Ovary (tissue), 9 donors: Measurements from ENCODE around the gene AKAP9. TPM values are rescaled to one million over a fixed set of nuclear protein-coding genes. Genes with fewer than 3 reads are reported as not detected.
"Not testable (repeated sequence)": the region's sequence is repeated elsewhere in the genome, so short reads cannot be mapped to it uniquely, and the experiment has no call there.

Experiments used
- DNase-seq, 5 donors: peaks; one replicate each; pipeline ENCODE4 v3.0.0-alpha.2; 2019 to 2020
- H3K27ac ChIP-seq, 2 donors: fragments of 200-600 bp; one replicate each; pipeline versions ENCODE4 v1.5.1 to v1.8.0; 2019 to 2022
- H3K27me3 ChIP-seq: fragments of 200-600 bp; one replicate; pipeline ENCODE4 v1.8.0; 2022
- H3K36me3 ChIP-seq: fragments of 200-600 bp; sonication (generic); one replicate; pipeline ENCODE4 v1.5.1; 2019
- H3K4me1 ChIP-seq: one replicate; pipeline ENCODE4 v1.8.1; 2013; ENCODE audit warnings: mild to moderate bottlenecking, moderate library complexity; ENCODE audit not compliant: insufficient read depth
- H3K4me3 ChIP-seq: fragments of 200-600 bp; sonication (generic); one replicate; pipeline ENCODE4 v1.5.1; 2017
- H3K9me3 ChIP-seq, 2 donors: fragments of 200-600 bp in 1 of 2; sonication (generic) in 1 of 2; one replicate each; pipeline versions ENCODE4 v1.5.1 to v1.8.1; 2013 to 2019; ENCODE audit warnings: mild to moderate bottlenecking in 1 of 2, moderate library complexity in 1 of 2
- CTCF ChIP-seq, 3 donors: fragments of 450-650 bp in 2 of 3; fragments of 200-600 bp in 1 of 3; IDR thresholded peaks; one replicate each; pipeline versions ENCODE4 v1.5.1 to v1.8.0; 2016 to 2022; ENCODE audit warnings: antibody characterized with exemption in 3 of 3, mild to moderate bottlenecking in 1 of 3
- EP300 ChIP-seq: sonication (generic); formaldehyde crosslinking; IDR thresholded peaks from one replicate; pipeline ENCODE4 v1.6.1; 2017; ENCODE audit warnings: antibody characterized with exemption
- POLR2A ChIP-seq: fragments of 450-650 bp; IDR thresholded peaks from one replicate; pipeline ENCODE4 v1.6.1; 2017; ENCODE audit warnings: antibody characterized with exemption, mild to moderate bottlenecking, moderate library complexity
- WGBS, 3 donors: extraction: QIAGEN DNeasy Blood & Tissue Kit in 1 of 3; methylation state at CpG; one replicate each; pipeline versions ENCODE4 v1.1.5 to v1.1.7; 2013 to 2017; 5-methylcytosine and 5-hydroxymethylcytosine counted together
- intact Hi-C, 4 donors: fragments of 100-400 bp; cut with DNase I; formaldehyde crosslinking; loops; one replicate each; pipeline versions ENCODE4 v1.11.0 to v1.15.1; 2022 to 2023
- polyA plus RNA-seq, 2 donors: library from polyadenylated mRNA; stranded (reverse); fragments of 200-250 nt in 1 of 2; fragments of 350-450 nt in 1 of 2; fragmentation: Illumina TruSeq in 1 of 2; extraction: RNeasy Lipid Tissue Mini Kit (QIAGEN cat#74804) in 1 of 2; gene quantifications; one replicate each; pipeline ENCODE4 v1.2.3, GENCODE V29; 2013 to 2014
- total RNA-seq, 7 donors: library from RNA; depleted of rRNA in 2 of 7; stranded (reverse); fragments of >200 nt in 2 of 7; fragmentation: NEBNext Ultra II Directional in 3 of 7; extraction: Animal tissue kit (Norgen Biotek cat#: 25700) in 3 of 7; gene quantifications; one replicate each; pipeline versions ENCODE4 v1.1.0 to v1.2.4, GENCODE V29; 2016 to 2023
- donor health status: DM: no; HTN: no; CAD: no; lungs with moderate emphysema.
- donor health status: DM: no; HTN: no; CAD: no.
- donor health status: Bipolar disorder and iron deficiency.
- donor health status: DM: yes; HTN: yes; CAD: no.
- donor health status: DM: no; HTN: no; CAD: no.
- donor health status: DM: yes; HTN: yes; CAD: no.

AKAP9 gene
- total and polyA plus RNA-seq, 9 donors, result 22.1 to 92.8 (median 57.7) TPM

GRCh38 chr7:91946549-91946948 lies 5.9 kb downstream of the AKAP9 start:
- Histone ChIP-seq H3K27me3 (no peaks in the 10 kb centered on the region), H3K36me3 (no peaks in the 10 kb centered on the region), H3K27ac (no peak overlapping the region), H3K4me3 (no peak overlapping the region), H3K4me1 (peaks cover 13% of the 10 kb centered on the region), H3K9me3 (no peaks in the 10 kb centered on the region)
- WGBS, 3 donors, result 60 to 77% (median 67%) methylated on average over 3 of the region's 3 CpGs
- intact Hi-C loops, result no loop called here
- TF ChIP-seq POLR2A (no peak), CTCF (IDR thresholded peaks at IDR 0.05) (no peak), EP300 (no peak)
- no peak for DNase-seq

- 98 to 100% (median 100%) methylated on average over 1 of the region's 1 CpG for WGBS, 3 donors
- intact Hi-C loops, result no loop called here
- no peaks in the 10 kb centered on the region for H3K36me3 ChIP-seq
- H3K27me3 ChIP-seq, result no peaks in the 10 kb centered on the region
- no peak for TF ChIP-seq CTCF (IDR thresholded peaks at IDR 0.05)
- no peak for TF ChIP-seq EP300
- no peak for TF ChIP-seq POLR2A
- H3K27ac ChIP-seq, result no peak overlapping the region
- DNase-seq, result no peak
- no peak overlapping the region for H3K4me3 ChIP-seq
- no peaks in the 10 kb centered on the region for H3K9me3 ChIP-seq
- peaks cover 14% of the 10 kb centered on the region for H3K4me1 ChIP-seq
Observed at GRCh38 chr7:91947948-91948347, 7.3 kb downstream of the AKAP9 start.

GRCh38 chr7:91949221-91950009 lies 8.8 kb downstream of the AKAP9 start:
- TF ChIP-seq EP300 (no peak), POLR2A (no peak), CTCF (IDR thresholded peaks at IDR 0.05) (no peak)

GRCh38 chr7:91953618-91954017 lies 13.0 kb downstream of the AKAP9 start:
- Histone ChIP-seq H3K27me3 (no peaks in the 10 kb centered on the region), H3K27ac (no peak overlapping the region), H3K4me1 (peaks cover 3% of the 10 kb centered on the region), H3K9me3 (no peaks in the 10 kb centered on the region), H3K36me3 (no peaks in the 10 kb centered on the region), H3K4me3 (no peak overlapping the region)
- TF ChIP-seq CTCF (IDR thresholded peaks at IDR 0.05) (no peak), POLR2A (no peak), EP300 (no peak)
- 64 to 70% (median 65%) methylated on average over 3 of the region's 3 CpGs for WGBS, 3 donors
- DNase-seq, result no peak
- intact Hi-C loops, result loop anchor here in 1 of 4 donors (5.0 kb wide), 1 partner anchor 904 kb away; no protein-coding TSS in a partner anchor

More at GRCh38 chr7:91949221-91950009, 8.8 kb downstream of the AKAP9 start:
- Histone ChIP-seq H3K4me1 (peaks cover 14% of the 10 kb centered on the region), H3K27me3 (no peaks in the 10 kb centered on the region), H3K27ac (no peak overlapping the region), H3K4me3 (no peak overlapping the region), H3K36me3 (no peaks in the 10 kb centered on the region), H3K9me3 (no peaks in the 10 kb centered on the region)
- intact Hi-C loops, result loop anchor here in 1 of 4 donors (5.0 kb wide), 1 partner anchor 908 kb away; no protein-coding TSS in a partner anchor
- 90 to 100% (median 95%) methylated on average over 1 of the region's 1 CpG for whole genome bisulfite sequencing, 3 donors
- DNase-seq, result no peak

- DNase-seq, H3K36me3 ChIP-seq, intact Hi-C loops, H3K27ac ChIP-seq, H3K4me3 ChIP-seq, H3K9me3 ChIP-seq, H3K27me3 ChIP-seq, H3K4me1 ChIP-seq: not testable (repeated sequence)
- WGBS, 3 donors, result 79 to 87% (median 84%) methylated on average over 2 of the region's 2 CpGs
Observed at GRCh38 chr7:91956464-91956863, 15.8 kb downstream of the AKAP9 start.
